Left lung (tissue), 10 donors: ENCODE measurements around the gene LEMD2. TPM values are rescaled to one million over a fixed set of nuclear protein-coding genes. Genes with fewer than 3 reads are reported as not detected.
A peak's percentile ranks its signal among the peaks of the same experiment; 100 is the strongest.

Source experiments
- ATAC-seq: fragments of 200-7000 bp; cut with Tn5 transposase; one replicate; pipeline ENCODE4 v1.9.1; 2020; ENCODE audit warnings: moderate library complexity
- DNase-seq, 4 donors: peaks; one replicate each; pipeline ENCODE4 v3.0.0-alpha.2; 2013 to 2020
- H3K27ac ChIP-seq, 2 donors: fragments of 200-600 bp; sonication (generic) in 1 of 2; one replicate each; pipeline versions ENCODE4 v1.5.0 to v1.8.0; 2020 to 2021
- H3K27me3 ChIP-seq, 2 donors: fragments of 200-600 bp; sonication (generic) in 1 of 2; one replicate each; pipeline versions ENCODE4 v1.5.0 to v1.8.0; 2020 to 2021
- H3K36me3 ChIP-seq, 2 donors: fragments of 200-600 bp; sonication (generic) in 1 of 2; one replicate each; pipeline versions ENCODE4 v1.5.0 to v1.8.0; 2020 to 2021
- H3K4me1 ChIP-seq, 2 donors: fragments of 200-600 bp; one replicate each; pipeline ENCODE4 v1.8.0; 2021
- H3K4me3 ChIP-seq, 2 donors: fragments of 200-600 bp; sonication (generic) in 1 of 2; one replicate each; pipeline versions ENCODE4 v1.5.0 to v1.8.0; 2020 to 2021; ENCODE audit warnings: mild to moderate bottlenecking in 1 of 2
- H3K9me3 ChIP-seq, 2 donors: fragments of 200-600 bp; sonication (generic) in 1 of 2; one replicate each; pipeline versions ENCODE4 v1.5.0 to v1.8.0; 2020 to 2021
- intact Hi-C, 2 donors: fragments of 100-400 bp; cut with DNase I; formaldehyde crosslinking; loops; one replicate each; pipeline versions ENCODE4 v1.11.2 to v1.14.2; 2022
- polyA plus RNA-seq, 6 donors: library from polyadenylated mRNA; unstranded; fragments of 120-200 nt; gene quantifications; one replicate each; pipeline ENCODE4 v1.2.1, GENCODE V29; 2013; ENCODE audit not compliant: insufficient read length in 6 of 6
- total RNA-seq, 2 donors: library from RNA; stranded (reverse); fragmentation: NEBNext Ultra II Directional; extraction: Animal tissue kit (Norgen Biotek cat#: 25700); gene quantifications; one replicate each; pipeline ENCODE4 v1.2.1, GENCODE V29; 2021
- TF ChIP-seq, protein P1 (sequence below), 2 donors: fragments of 200-600 bp; sonication (generic) in 1 of 2; IDR thresholded peaks; one replicate each; pipeline versions ENCODE4 v1.5.0 to v1.8.0; 2021; ENCODE audit warnings: antibody characterized with exemption in 2 of 2
- donor health status: DM: no; HTN: yes; CAD: no.
- donor health status: DM: no; HTN: no; CAD: no.

Gene LEMD2
- total and polyA plus RNA-seq, 8 donors: 47.9 to 80.7 (median 69.6) TPM

DNA sequence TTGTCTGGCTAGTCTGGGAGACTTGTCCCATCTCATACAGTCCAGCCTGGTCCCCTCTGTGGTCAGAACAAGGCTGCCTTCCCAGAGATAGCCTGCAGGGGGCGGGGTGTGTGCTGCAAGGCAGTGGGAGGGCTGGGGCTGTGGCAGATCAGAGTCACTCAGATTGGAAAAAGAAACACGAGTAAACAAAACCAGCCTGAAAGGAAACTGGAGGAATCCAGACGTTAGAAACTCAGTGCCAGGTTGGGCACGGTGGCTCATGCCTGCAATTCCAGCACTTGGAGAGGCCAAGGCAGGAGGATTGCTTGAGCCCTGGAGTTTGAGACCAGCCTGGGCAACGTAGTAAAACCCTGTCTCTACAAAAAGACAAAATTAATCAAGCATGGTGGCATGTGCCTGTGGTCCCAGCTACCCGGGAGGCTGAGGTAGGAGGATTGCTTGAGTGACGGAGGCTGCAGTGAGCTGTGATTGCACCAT, 20.2 kb downstream of the LEMD2 start:
- DNase-seq (peak in 3 of 4 donors; percentile 76 to 92 (median 77)), ATAC-seq (peak; percentile 82)
- TF ChIP-seq, protein P1, sequence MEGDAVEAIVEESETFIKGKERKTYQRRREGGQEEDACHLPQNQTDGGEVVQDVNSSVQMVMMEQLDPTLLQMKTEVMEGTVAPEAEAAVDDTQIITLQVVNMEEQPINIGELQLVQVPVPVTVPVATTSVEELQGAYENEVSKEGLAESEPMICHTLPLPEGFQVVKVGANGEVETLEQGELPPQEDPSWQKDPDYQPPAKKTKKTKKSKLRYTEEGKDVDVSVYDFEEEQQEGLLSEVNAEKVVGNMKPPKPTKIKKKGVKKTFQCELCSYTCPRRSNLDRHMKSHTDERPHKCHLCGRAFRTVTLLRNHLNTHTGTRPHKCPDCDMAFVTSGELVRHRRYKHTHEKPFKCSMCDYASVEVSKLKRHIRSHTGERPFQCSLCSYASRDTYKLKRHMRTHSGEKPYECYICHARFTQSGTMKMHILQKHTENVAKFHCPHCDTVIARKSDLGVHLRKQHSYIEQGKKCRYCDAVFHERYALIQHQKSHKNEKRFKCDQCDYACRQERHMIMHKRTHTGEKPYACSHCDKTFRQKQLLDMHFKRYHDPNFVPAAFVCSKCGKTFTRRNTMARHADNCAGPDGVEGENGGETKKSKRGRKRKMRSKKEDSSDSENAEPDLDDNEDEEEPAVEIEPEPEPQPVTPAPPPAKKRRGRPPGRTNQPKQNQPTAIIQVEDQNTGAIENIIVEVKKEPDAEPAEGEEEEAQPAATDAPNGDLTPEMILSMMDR (IDR thresholded peaks at IDR 0.05): peak; percentile 74 to 87
- H3K4me3 ChIP-seq: no peak overlapping the region
- peaks cover 0 to 5% of the 10 kb centered on the region in 2 donors for H3K27me3 ChIP-seq
- peaks cover 0 to 21% of the 10 kb centered on the region in 2 donors for H3K36me3 ChIP-seq
- intact Hi-C loops: no loop called here
- no peak overlapping the region for H3K27ac ChIP-seq
- peaks cover 6 to 38% of the 10 kb centered on the region in 2 donors for H3K4me1 ChIP-seq
- H3K9me3 ChIP-seq: no peaks in the 10 kb centered on the region

DNA sequence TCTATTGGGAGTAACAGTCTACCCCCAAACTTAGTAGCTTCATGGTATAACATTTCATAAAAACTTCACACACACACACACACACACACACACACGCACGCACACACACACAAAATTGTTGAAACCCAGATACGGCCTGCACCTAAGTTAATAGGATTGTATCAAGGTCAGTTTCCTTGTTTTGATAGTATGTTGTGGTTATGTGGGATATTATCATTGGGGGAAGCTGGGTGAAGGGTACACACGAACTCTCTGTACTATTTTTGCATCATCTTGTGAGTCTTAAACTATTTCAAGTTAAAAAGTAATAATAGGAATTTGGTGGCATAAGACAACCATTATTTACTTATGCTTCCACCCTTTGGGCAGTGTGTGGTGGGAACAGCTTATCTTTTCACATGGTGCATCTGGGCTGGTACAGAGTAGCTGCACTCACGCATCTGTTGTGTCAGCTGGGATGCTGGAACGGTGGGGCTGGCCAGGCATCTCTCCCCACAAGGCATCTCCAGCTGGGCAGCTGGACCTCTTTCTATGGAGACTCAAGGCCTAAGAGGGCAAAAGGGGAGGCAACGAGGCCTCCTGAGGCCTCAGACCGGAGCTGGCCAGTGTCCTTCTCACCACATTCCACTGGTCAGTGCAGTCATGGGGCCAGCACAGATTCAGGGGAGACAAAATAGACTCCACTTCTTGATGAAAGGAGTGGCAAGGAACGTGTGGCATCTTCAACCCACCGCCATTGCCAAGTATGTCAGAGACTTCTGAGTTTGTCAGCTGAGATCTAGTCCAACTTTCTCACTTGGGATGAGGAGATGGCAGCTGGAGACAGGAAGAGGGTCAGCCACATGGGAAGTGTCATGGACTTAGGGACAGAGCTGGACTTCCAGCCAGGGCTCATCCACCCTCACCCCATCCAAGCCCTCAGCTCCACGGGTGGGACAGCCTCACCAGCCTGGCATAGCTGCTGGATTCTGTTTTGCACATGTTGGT, 21.7 kb downstream of the LEMD2 start:
- Histone ChIP-seq H3K36me3 (peaks cover 0 to 6% of the 10 kb centered on the region in 2 donors), H3K27me3 (peaks cover 0 to 5% of the 10 kb centered on the region in 2 donors), H3K4me1 (peaks cover 6 to 35% of the 10 kb centered on the region in 2 donors), H3K27ac (no peak overlapping the region), H3K9me3 (no peaks in the 10 kb centered on the region), H3K4me3 (no peak overlapping the region)
- TF ChIP-seq, protein P1 (IDR thresholded peaks at IDR 0.05): no peak
- DNase-seq: no peak
- ATAC-seq: no peak
- intact Hi-C loops: no loop called here

DNA sequence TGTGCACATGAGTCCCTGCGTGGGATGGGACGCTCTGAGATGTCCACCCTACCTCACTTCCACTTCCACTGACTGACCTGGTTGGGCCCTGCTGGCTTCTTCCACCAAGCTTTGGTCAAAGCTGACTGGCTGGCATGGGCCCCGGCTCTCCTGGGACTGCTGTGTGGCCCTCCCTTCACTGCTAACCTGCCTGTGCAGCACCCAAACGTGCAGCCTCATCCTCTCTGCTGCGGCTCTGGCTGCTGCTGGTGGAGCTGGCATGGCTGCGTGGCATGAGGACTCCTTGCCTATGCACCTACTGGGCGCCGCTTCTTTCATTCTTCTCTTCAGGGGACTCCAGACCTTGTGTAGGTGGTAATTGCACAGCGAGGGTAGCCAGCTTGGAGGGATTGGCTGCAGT, 23.6 kb downstream of the LEMD2 start:
- no peak for DNase-seq
- H3K9me3 ChIP-seq: no peaks in the 10 kb centered on the region
- no peak overlapping the region for H3K27ac ChIP-seq
- no peaks in the 10 kb centered on the region for H3K36me3 ChIP-seq
- intact Hi-C loops: no loop called here
- H3K27me3 ChIP-seq: peaks cover 0 to 5% of the 10 kb centered on the region in 2 donors
- no peak overlapping the region for H3K4me3 ChIP-seq
- H3K4me1 ChIP-seq: peaks cover 0 to 28% of the 10 kb centered on the region in 2 donors
- no peak for ATAC-seq
- TF ChIP-seq, protein P1 (IDR thresholded peaks at IDR 0.05): no peak

DNA sequence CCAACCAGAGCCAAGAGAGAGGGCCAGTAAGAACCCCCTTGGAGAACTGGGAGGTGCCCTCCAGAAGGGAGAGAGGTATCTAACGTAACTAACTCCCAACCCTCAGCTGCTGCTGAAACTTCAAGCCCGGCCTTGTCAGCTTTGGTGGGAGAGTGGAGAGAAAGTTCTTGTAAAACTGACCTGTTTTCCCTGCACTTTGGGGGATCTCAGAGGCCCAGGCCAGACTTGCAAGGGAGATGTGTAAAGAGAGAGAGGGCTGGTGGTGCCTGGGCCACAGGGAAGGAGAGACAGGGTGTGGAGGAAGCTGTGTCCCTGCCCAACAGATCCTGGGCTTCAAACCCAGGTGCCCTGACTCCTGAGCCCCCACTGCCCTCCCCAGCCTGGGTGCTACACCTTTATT, 24.9 kb downstream of the LEMD2 start:
- Histone ChIP-seq H3K4me1 (peaks cover 0 to 20% of the 10 kb centered on the region in 2 donors), H3K27ac (no peak overlapping the region), H3K4me3 (no peak overlapping the region), H3K36me3 (no peaks in the 10 kb centered on the region), H3K9me3 (no peaks in the 10 kb centered on the region), H3K27me3 (no peaks in the 10 kb centered on the region)
- ATAC-seq (no peak), DNase-seq (no peak)
- TF ChIP-seq, protein P1 (IDR thresholded peaks at IDR 0.05): no peak
- intact Hi-C loops: no loop called here

DNA sequence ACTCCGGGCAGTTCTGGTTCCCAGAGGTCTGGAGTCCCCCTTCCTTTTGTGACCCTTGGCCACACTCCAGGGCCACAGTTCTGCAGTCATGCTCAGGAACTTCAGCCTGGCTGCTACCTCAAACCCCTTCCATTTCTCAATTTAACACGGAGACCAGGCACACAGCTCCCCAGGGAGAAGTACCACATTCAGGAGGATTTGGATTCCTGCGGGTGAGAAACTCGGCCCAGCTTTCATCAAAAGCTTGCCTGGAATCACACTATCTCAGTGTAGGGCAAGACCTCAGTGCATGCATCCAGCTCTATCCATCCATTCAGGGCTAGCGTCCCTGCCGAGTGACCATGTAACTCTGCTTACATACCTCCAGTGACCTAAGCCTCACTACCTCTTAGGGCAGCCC, 25.4 kb downstream of the LEMD2 start:
- Histone ChIP-seq H3K4me3 (no peak overlapping the region), H3K27me3 (no peaks in the 10 kb centered on the region), H3K36me3 (no peaks in the 10 kb centered on the region), H3K27ac (no peak overlapping the region), H3K4me1 (peaks cover 0 to 14% of the 10 kb centered on the region in 2 donors), H3K9me3 (no peaks in the 10 kb centered on the region)
- TF ChIP-seq, protein P1 (IDR thresholded peaks at IDR 0.05): no peak
- intact Hi-C loops: no loop called here
- ATAC-seq (no peak), DNase-seq (no peak)
